Stimulated activated CD4-positive, alpha-beta T cell treated with anti-CD3 and anti-CD28 coated beads, Interleukin-4, amount 100 ng/mL, for 24 hours (primary cell): ENCODE measurements around the gene DCAF4L1.

Source experiments
- DNase-seq: peaks from one replicate; pipeline ENCODE4 v3.0.0-alpha.2; 2020

DCAF4L1 gene

DNA sequence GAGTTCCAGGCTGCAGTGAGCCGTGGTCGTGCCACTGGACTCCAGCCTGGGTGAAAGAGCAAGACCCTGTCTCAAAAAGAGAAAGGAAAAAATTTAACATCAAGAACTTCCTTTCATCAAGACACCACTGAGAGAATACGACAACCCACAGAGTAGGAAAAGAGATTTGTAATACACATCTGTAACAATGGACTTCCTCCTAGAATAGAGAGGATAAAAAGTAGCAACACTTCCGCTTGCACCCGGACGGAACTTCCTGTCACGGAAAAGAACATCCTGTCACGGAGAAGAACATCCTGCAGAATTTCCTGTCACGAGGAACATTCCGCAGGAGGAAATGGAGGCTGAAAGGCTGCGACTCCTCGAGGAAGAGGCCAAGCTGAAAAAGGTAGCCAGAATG is at the start of gene DCAF4L1:
TSS of gene DCAF4L1 (plus strand) at position 301 of the 400 bp plus-strand sequence. CDS start at position 338, 37 bp downstream.
- no peak for DNase-seq

DNA sequence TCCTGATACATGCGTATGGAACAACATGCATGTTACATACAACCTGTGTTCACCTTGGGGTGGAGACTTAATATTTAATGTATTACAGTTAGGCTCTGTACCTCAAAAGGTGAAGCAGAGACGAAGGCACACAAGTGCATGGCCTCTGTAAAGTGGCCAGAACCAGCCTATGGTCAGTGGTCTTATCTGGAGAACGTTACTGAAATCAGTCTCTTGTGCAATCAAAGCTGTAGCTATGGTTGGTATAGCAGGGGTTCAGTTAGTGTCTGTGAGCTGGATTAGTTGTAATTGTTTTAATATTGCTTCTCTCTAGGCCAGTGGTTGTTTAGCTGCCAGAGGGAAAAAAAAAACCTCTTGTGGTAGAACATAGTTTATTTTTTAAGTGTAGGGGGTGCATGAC is 48.6 kb upstream of the DCAF4L1 start:
- DNase-seq = no peak

DNA sequence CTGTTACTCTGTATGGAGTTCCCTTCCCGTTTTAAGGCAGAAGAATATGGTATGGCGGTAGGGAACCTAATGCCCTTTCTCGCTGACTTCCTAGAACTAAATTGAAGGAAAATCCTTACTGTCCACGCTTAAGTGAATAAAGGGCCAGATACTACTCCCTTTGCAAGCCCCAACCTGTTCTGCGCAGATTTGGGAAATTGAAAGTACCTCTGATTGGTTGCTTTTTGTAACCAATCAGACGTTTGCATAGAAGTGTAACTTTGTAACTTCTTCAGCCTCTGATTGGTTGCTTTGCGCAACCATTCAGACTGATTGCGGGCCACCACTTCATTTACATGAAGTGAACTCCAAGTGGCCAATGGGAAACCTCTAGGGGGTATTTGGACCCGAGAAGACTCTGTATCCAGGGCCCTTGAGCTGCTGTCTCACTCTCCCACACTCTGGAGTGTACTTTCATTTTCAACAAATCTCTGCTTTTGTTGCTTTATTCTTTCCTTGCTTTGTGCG is 47.5 kb upstream of the DCAF4L1 start:
- DNase-seq = no peak

GRCh38 chr4:41934514-41934900 is 47.0 kb upstream of the DCAF4L1 start:
- no peak for DNase-seq

GRCh38 chr4:41934901-41935651 is 46.5 kb upstream of the DCAF4L1 start, which contains the start of gene TMEM33:
TMEM33 (plus strand) TSS chr4:41935429; CDS start chr4:41935485, 56 bp downstream.
- DNase-seq = peak; percentile 86

DNA sequence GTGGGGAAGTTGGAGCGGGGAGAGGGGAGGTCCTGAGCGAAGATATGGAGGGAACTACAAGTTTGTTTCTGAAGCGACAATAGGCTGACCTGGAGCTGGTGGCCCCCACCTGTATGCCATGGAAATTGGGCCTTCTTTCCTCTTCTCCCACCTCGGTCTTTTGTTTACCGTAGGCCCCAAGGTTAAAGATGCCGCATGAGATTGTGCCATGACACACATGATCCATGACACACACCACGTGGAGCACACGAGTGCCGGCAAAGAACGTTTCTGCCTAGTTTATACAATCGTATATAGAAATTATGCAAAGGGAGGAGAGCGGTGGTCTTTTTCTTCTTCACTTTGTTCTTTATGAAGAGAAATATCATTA is 45.9 kb upstream of the DCAF4L1 start:
- peak; percentile 37 for DNase-seq

DNA sequence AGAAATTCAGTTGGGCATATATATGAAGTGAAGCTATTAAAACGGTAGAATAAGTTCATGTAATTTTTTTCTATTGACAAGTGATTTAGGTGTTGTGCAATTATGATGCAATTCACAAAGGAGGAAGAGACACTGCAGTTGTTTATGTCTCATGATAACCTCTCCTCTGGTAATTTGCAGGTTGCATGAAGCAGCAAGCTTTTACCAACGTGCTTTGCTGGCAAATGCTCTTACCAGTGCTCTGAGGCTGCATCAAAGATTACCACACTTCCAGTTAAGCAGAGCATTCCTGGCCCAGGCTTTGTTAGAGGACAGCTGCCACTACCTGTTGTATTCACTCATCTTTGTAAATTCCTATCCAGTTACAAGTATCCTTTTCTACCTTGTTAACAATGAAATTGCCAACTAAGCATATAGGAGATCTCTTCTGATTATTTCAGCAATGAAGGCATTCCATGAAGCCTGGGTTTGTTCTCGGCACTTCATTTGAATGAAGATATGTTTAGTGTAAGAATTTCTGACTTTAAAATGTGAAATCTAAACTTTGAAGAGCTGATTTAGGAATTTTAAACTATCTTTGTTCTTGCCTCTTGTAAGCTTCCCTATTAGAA is 42.4 kb upstream of the DCAF4L1 start:
- no peak for DNase-seq

- DNase-seq = no peak
Observed at GRCh38 chr4:41940834-41941233, 40.7 kb upstream of the DCAF4L1 start.

- DNase-seq = no peak
Observed at GRCh38 chr4:41943506-41943905, 38.0 kb upstream of the DCAF4L1 start.

- DNase-seq = no peak
Observed at GRCh38 chr4:41944089-41944488, 37.5 kb upstream of the DCAF4L1 start.

DNA sequence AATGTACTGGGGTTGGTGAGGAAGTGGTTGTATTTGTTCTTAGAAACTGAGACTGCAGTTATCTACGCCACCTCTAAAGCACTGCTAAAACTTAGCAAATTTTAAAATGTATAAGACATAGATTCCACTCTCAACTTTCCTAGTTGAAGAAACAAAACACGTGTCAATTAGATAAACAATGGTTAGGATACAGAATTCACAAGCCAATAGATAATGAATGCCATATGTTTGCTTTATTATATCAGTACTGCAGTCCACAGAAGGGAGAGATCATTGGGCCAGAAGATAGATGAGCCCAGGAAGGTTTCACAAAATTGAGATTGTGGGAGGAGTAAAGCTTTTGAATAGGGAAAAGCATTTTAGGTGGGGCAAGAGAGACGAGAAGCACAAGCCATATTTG is 32.0 kb upstream of the DCAF4L1 start:
- DNase-seq = no peak

DNA sequence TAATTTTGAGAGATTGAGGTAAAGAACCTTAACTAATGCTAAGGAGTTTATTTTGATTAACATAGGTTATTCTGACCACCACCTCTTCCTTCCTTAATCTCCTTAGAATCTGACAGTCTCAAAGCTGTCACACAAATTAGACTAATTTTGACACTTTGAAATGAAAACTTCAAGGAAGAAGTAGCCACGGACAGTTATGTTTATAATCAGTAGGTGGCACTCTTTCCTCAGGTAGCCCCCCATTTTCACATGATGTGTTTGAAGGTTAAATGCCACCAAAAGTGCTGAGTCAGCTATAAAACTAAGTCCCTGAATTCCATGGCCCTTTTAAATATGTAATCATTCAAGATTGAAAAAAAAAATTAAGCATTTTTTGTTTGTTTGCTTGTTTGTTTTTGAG is 23.9 kb upstream of the DCAF4L1 start:
- no peak for DNase-seq

GRCh38 chr4:41963105-41963504 is 18.5 kb upstream of the DCAF4L1 start:
- no peak for DNase-seq

DNA sequence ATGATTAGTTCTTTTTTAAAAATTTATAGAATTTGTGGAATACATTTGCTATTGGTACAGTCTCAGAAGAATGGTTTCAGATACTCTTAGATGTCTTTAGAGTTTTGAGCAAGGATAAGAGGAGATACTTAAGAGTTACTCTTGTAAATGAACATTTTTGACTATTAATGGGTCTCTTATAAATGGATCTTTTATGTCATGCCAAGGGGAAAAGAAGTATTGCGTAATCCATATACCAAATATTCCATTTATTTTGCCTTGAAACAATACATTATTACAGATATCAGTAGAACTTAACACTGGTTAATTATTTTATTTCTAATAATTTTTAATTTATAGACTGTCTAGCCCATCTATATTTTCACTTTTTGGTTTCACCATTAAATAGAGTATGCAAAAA is 17.2 kb upstream of the DCAF4L1 start:
- DNase-seq = no peak

DNA sequence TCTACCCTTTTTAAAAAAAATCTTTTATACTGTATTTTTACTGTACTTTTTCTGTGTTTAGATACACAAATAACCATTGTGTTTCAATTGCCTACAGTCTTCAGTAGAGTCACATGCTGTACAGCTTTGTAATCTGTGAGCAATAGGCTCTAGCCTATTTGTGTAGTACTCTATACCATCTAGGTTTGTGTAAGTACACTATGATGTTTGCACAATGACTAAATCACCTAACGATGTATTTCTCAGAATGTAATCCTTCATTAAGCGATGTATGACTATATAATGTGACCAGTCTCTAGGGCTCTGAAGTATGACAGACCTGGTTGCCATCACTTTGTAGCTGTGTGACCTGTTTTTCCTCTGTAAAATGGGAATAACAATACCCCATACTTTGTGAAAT is 14.2 kb upstream of the DCAF4L1 start:
- DNase-seq = no peak

- DNase-seq = no peak
Observed at GRCh38 chr4:41969671-41970070, 11.9 kb upstream of the DCAF4L1 start.

- DNase-seq = no peak
Observed at GRCh38 chr4:41975341-41975740, 6.2 kb upstream of the DCAF4L1 start.

GRCh38 chr4:41976775-41977516 is 4.6 kb upstream of the DCAF4L1 start:
- no peak for DNase-seq

DNA sequence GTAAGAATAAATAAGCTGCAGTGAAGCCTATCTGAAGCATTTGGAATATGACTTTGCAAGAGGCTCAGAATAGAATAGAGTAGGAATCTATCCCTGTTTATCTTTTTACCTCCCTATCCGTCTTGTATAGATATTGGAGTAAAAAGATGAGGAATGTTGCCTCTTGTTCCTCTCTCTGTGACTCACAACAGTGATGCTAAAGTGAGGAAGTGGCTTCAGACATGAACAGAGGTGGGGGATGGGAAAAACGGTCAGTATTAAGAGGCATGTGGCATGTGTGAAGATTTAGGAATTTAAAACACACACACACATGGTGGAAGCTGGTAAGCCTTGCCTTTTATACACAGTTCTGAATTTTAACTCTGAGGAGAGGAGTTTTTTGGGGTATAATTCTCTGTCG is 3.8 kb upstream of the DCAF4L1 start:
- DNase-seq = no peak

GRCh38 chr4:41982716-41983115 is 1.2 kb downstream of the DCAF4L1 start:
- DNase-seq = no peak

GRCh38 chr4:41985151-41985550 is 3.6 kb downstream of the DCAF4L1 start:
- no peak for DNase-seq

GRCh38 chr4:41989994-41990364 is 8.4 kb downstream of the DCAF4L1 start:
- no peak for DNase-seq

DNA sequence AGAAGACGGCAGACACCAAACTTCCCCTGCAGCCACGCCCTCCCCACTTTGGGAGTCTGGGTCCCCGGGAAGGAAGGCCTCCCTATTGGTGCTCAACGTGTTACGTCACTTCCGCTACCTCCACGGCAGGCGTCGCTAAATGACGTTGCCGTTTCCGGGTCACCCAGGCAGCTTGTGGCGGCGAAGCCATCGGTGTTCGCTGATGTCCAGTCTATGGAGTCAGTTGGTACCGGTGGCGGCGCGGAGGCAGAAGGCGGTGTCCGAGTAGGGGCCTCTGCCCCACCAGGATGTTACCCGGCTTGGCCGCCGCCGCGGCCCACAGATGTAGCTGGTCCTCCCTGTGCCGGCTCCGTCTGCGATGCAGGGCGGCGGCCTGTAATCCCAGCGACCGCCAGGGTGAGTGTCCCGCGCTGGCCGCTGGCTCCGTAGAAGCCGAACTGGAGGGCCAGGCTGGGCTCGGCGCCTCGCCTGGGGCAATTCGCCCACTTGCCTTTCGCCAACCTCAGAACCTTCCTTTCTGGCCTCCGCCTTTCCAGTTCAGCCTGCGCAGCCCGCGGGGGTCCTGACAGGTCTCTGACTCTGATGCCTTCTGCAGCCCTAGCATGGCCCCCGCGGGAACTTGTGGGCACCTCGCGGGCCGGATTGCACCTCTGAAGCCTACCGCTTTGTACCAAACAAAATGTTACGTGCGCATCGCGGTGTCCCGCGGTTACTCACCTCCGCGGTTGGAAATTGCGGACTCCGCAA is 9.0 kb downstream of the DCAF4L1 start, which contains the start of gene SLC30A9:
TSS of gene SLC30A9 (plus strand) at position 166 of the 747 bp plus-strand sequence. CDS start at position 288, 122 bp downstream.
- peak; percentile 94 for DNase-seq
